Mesendoderm (in vitro differentiated cells): ENCODE results near the gene ANXA2R.
A peak's percentile ranks its signal among the peaks of the same experiment; 100 is the strongest.

Experiments used
- DNase-seq: peaks from one replicate; pipeline ENCODE4 v3.0.0; 2013
- H2AK5ac ChIP-seq: 2 replicates; pipeline ENCODE4 v1.6.1; 2013; ENCODE audit warnings: low read length, inconsistent platforms
- H2BK120ac ChIP-seq: 2 replicates; pipeline ENCODE4 v1.6.1; 2013; ENCODE audit warnings: low read depth, mild to moderate bottlenecking, low read length, moderate library complexity, mixed read lengths
- H2BK15ac ChIP-seq: replicated peaks from 2 replicates; pipeline ENCODE4 v1.6.1; 2013; ENCODE audit warnings: low read depth, mild to moderate bottlenecking, moderate library complexity
- H2BK5ac ChIP-seq: 2 replicates; pipeline ENCODE4 v1.6.1; 2013; ENCODE audit warnings: low read length, inconsistent platforms
- H3K18ac ChIP-seq: 2 replicates; pipeline ENCODE4 v1.6.1; 2013; ENCODE audit warnings: mild to moderate bottlenecking, low read length, mixed read lengths
- H3K23ac ChIP-seq: one replicate; pipeline ENCODE4 v1.6.1; 2013; ENCODE audit warnings: low read length
- H3K27ac ChIP-seq: 2 replicates; pipeline ENCODE4 v1.5.1; 2013; ENCODE audit warnings: low read depth, mild to moderate bottlenecking, inconsistent platforms, low read length, moderate library complexity
- H3K27me3 ChIP-seq: 2 replicates; pipeline ENCODE4 v1.6.1; 2013; ENCODE audit warnings: low read length, control low read depth, mild to moderate bottlenecking, inconsistent platforms; ENCODE audit not compliant: insufficient read depth, poor library complexity
- H3K36me3 ChIP-seq: 2 replicates; pipeline ENCODE4 v1.6.1; 2013; ENCODE audit warnings: low read length, inconsistent platforms; ENCODE audit not compliant: control insufficient read depth, insufficient read depth
- H3K4ac ChIP-seq: one replicate; pipeline ENCODE4 v1.6.1; 2013; ENCODE audit warnings: low read depth, mild to moderate bottlenecking, low read length, moderate library complexity
- H3K4me1 ChIP-seq: 2 replicates; pipeline ENCODE4 v1.6.1; 2013; ENCODE audit warnings: low read depth, low read length, inconsistent platforms; ENCODE audit not compliant: control insufficient read depth
- H3K4me2 ChIP-seq: 2 replicates; pipeline ENCODE4 v1.6.1; 2013; ENCODE audit warnings: low read length
- H3K4me3 ChIP-seq: 2 replicates; pipeline ENCODE4 v1.5.1; 2013; ENCODE audit warnings: mild to moderate bottlenecking, low read length
- H3K56ac ChIP-seq: one replicate; pipeline ENCODE4 v1.6.1; 2013; ENCODE audit warnings: low read length
- H3K79me1 ChIP-seq: 2 replicates; pipeline ENCODE4 v1.6.1; 2013; ENCODE audit warnings: low read length, inconsistent platforms
- H3K79me2 ChIP-seq: 2 replicates; pipeline ENCODE4 v1.6.1; 2013; ENCODE audit warnings: mild to moderate bottlenecking, low read length; ENCODE audit not compliant: control insufficient read depth, insufficient read depth
- H3K9ac ChIP-seq: 2 replicates; pipeline ENCODE4 v1.6.1; 2013; ENCODE audit warnings: low read length, inconsistent platforms
- H4K5ac ChIP-seq: one replicate; pipeline ENCODE4 v1.6.1; 2013; ENCODE audit warnings: low read length
- H4K8ac ChIP-seq: one replicate; pipeline ENCODE4 v1.6.1; 2013; ENCODE audit warnings: low read depth, mild to moderate bottlenecking, control low read depth, low read length, moderate library complexity
- WGBS: extraction: QIAGEN DNeasy Blood & Tissue Kit; methylation state at CpG from one replicate; pipeline ENCODE4 v1.1.7; 2013; ENCODE audit warnings: low lambda C conversion rate, missing lambda C conversion rate; ENCODE audit not compliant: insufficient coverage; ENCODE audit errors: extremely low coverage; 5-methylcytosine and 5-hydroxymethylcytosine counted together

ANXA2R gene

GRCh38 chr5:42992088-42992879 is 47.8 kb downstream of the ANXA2R start:
- no peak overlapping the region for H2AK5ac ChIP-seq
- no peaks in the 10 kb centered on the region for H3K4me1 ChIP-seq
- no peak overlapping the region for H4K5ac ChIP-seq
- H3K9ac ChIP-seq, result peak overlapping the region; percentile 70
- H3K18ac ChIP-seq, result no peak overlapping the region
- H4K8ac ChIP-seq, result no peak overlapping the region
- DNase-seq, result peak; percentile 92
- WGBS, result no CpG with 5 or more reads among the region's 71 CpGs
- no peak overlapping the region for H2BK15ac ChIP-seq
- H3K79me1 ChIP-seq, result no peaks in the 10 kb centered on the region
- H3K27ac ChIP-seq, result no peak overlapping the region
- no peak overlapping the region for H3K23ac ChIP-seq
- peak overlapping the region; percentile 85 for H3K4me2 ChIP-seq
- no peaks in the 10 kb centered on the region for H3K79me2 ChIP-seq
- peak overlapping the region; percentile 5 for H3K4me3 ChIP-seq
- no peak overlapping the region for H2BK5ac ChIP-seq
- H2BK120ac ChIP-seq, result no peak overlapping the region
- peak overlapping the region; percentile 28 for H3K56ac ChIP-seq
- peaks cover 10% of the 10 kb centered on the region for H3K27me3 ChIP-seq
- H3K4ac ChIP-seq, result no peak overlapping the region
- no peaks in the 10 kb centered on the region for H3K36me3 ChIP-seq

GRCh38 chr5:42991404-42992087 is 48.6 kb downstream of the ANXA2R start:
- Histone ChIP-seq H2AK5ac (no peak overlapping the region), H3K9ac (peak overlapping the region; percentile 70), H3K4me2 (peak overlapping the region; percentile 85), H3K27me3 (peaks cover 10% of the 10 kb centered on the region), H3K4me1 (no peaks in the 10 kb centered on the region), H2BK15ac (no peak overlapping the region), H4K5ac (no peak overlapping the region), H3K4ac (no peak overlapping the region), H3K4me3 (peak overlapping the region; percentile 5), H2BK5ac (no peak overlapping the region), H3K79me2 (no peaks in the 10 kb centered on the region), H3K18ac (no peak overlapping the region), H3K36me3 (no peaks in the 10 kb centered on the region), H3K27ac (no peak overlapping the region), H3K79me1 (no peaks in the 10 kb centered on the region), H3K23ac (no peak overlapping the region), H3K56ac (peak overlapping the region; percentile 71), H2BK120ac (no peak overlapping the region), H4K8ac (no peak overlapping the region)
- WGBS, result no CpG with 5 or more reads among the region's 36 CpGs
- peak; percentile 29 for DNase-seq

DNA sequence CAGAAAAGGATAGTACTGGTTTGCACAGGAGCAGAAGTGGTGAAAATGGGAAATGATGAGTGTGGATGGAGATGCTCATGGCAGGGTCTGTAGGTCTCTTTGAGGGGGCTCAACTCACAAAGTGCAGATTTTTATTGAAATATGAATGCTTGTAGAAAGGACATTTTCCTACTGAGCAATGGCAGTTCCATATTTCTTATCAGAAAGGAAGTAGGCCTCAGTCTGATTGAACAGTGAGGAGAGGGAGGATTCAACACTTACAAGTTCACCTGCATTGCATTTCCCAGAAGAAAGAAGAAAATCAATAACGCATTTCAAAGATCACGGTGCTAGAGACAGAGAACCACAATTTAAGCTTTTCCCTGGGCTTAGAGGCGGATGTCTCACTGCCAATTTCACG is 49.2 kb downstream of the ANXA2R start:
- Histone ChIP-seq H3K27me3 (peaks cover 10% of the 10 kb centered on the region), H3K36me3 (no peaks in the 10 kb centered on the region), H2BK5ac (no peak overlapping the region), H3K9ac (no peak overlapping the region), H3K56ac (no peak overlapping the region), H4K8ac (no peak overlapping the region), H3K18ac (no peak overlapping the region), H3K79me1 (no peaks in the 10 kb centered on the region), H3K4me2 (no peak overlapping the region), H3K79me2 (no peaks in the 10 kb centered on the region), H3K4me1 (no peaks in the 10 kb centered on the region), H2BK15ac (no peak overlapping the region), H3K4me3 (no peak overlapping the region), H2BK120ac (no peak overlapping the region), H3K27ac (no peak overlapping the region), H3K4ac (no peak overlapping the region), H2AK5ac (no peak overlapping the region), H4K5ac (no peak overlapping the region), H3K23ac (no peak overlapping the region)
- DNase-seq, result no peak
- no CpG with 5 or more reads among the region's 4 CpGs for WGBS
